ENCODE measurements around the gene CD52.

The CD52 gene

GRCh38 chr1:26302733-26303405 lies 14.9 kb upstream of the CD52 start:
- TF ChIP-seq, protein P1, sequence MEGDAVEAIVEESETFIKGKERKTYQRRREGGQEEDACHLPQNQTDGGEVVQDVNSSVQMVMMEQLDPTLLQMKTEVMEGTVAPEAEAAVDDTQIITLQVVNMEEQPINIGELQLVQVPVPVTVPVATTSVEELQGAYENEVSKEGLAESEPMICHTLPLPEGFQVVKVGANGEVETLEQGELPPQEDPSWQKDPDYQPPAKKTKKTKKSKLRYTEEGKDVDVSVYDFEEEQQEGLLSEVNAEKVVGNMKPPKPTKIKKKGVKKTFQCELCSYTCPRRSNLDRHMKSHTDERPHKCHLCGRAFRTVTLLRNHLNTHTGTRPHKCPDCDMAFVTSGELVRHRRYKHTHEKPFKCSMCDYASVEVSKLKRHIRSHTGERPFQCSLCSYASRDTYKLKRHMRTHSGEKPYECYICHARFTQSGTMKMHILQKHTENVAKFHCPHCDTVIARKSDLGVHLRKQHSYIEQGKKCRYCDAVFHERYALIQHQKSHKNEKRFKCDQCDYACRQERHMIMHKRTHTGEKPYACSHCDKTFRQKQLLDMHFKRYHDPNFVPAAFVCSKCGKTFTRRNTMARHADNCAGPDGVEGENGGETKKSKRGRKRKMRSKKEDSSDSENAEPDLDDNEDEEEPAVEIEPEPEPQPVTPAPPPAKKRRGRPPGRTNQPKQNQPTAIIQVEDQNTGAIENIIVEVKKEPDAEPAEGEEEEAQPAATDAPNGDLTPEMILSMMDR (IDR thresholded peaks at IDR 0.05): no peak

- TF ChIP-seq, protein P1 (IDR thresholded peaks at IDR 0.05): no peak
Measured at GRCh38 chr1:26305667-26306289, 12.0 kb upstream of the CD52 start.

- TF ChIP-seq, protein P1 (IDR thresholded peaks at IDR 0.05): no peak
Measured at GRCh38 chr1:26306290-26307229, 11.2 kb upstream of the CD52 start, which contains the start of gene UBXN11. Gene UBXN11 (minus strand): TSS chr1:26306636. CDS start chr1:26302883, 3,753 bp downstream.

GRCh38 chr1:26307363-26307781 lies 10.4 kb upstream of the CD52 start:
- TF ChIP-seq, protein P1 (IDR thresholded peaks at IDR 0.05): no peak

DNA sequence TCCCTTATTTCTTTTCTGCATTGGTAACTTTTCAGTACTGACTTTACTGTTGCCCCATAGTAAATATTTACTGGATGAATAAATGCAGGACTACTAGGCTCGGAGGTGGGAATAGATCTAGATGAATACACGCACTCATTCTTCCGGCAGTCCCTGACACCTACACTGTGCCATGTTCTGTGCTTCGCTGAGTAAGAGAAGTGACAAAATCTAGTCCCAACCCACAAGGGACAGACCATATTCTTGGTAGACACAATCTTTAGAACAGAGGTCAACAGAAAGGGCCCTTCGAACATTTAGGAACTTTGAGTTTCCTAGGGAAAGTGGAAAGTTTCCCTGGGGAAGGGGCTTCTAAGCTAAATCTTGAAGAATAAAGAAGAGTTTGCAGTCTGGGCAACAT lies 3.3 kb upstream of the CD52 start:
- TF ChIP-seq, protein P1 (IDR thresholded peaks at IDR 0.05): no peak

DNA sequence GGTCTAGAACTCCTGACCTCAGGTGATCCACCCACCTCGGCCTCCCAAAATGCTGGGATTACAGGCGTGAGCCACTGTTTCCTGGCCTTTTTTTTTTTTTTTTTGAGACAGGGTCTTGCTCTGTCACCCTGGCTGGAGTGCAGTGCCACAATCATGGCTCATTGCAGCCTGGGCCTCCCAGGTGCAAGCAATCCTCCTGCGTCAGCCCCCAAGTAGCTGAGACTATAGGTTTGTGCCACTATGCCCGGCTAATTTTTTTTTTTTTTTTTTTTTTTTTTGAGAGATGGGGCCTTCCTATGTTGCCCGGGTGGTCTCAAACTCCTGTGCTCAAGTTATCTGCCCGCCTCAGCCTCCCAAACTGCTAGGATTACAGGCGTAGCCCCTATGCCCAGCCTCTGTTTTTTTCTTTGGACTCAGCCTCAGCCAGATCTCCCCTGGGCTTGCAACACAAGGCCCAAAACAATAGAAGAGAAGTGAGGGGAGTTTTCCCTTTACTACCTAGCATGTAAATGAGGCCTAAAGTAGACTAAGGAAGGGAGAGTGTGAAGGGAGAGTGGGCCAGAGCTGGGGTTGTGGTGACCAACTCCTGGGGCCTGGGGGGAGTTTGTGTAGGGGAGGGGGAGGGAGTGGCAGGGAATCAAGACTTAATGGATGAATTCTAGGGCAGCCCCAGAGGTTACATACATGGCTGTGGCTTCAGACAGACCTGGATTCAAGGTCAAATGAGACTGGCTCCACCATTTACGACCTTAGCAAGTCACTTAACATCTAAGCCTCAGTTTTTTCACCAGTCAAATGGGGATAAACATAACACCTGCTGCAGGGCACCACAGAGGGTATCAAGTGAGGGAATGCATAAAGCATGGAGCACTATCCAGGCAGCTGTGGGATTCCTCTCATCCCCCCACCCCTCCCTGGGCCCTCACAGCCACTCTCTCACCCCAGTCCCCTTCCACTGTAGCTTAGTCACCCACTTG lies 1.6 kb upstream of the CD52 start:
- TF ChIP-seq, protein P1 (IDR thresholded peaks at IDR 0.05): no peak
